ENCODE measurements around the gene CAB39.

DNA sequence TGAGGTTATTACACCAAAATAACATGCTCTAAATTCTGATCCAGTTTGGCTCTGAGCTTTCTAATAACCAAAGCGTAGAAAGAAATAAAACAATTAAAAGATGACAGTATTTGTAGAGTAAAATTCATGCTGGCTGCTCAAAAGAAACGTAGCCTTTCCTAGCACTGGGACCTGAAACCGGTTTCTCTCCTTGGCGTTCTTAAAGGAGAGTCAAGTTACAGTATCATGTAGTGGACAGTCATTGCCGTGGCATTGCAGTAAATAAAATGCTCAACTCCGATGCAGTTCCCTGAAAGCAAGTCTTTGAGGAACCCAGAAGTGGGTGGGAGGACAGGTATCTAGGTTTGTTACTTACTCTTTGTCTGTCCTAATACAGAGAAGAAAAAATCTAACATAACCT is 99.4 kb downstream of the CAB39 start:
- no peak for TF ChIP-seq POLR2AphosphoS5 (IDR thresholded peaks at IDR 0.05)
- TF ChIP-seq, protein P1, sequence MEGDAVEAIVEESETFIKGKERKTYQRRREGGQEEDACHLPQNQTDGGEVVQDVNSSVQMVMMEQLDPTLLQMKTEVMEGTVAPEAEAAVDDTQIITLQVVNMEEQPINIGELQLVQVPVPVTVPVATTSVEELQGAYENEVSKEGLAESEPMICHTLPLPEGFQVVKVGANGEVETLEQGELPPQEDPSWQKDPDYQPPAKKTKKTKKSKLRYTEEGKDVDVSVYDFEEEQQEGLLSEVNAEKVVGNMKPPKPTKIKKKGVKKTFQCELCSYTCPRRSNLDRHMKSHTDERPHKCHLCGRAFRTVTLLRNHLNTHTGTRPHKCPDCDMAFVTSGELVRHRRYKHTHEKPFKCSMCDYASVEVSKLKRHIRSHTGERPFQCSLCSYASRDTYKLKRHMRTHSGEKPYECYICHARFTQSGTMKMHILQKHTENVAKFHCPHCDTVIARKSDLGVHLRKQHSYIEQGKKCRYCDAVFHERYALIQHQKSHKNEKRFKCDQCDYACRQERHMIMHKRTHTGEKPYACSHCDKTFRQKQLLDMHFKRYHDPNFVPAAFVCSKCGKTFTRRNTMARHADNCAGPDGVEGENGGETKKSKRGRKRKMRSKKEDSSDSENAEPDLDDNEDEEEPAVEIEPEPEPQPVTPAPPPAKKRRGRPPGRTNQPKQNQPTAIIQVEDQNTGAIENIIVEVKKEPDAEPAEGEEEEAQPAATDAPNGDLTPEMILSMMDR (IDR thresholded peaks at IDR 0.05): no peak
